NCI-H1417 (cell line): ENCODE results near the gene MARCHF9.
A peak's percentile ranks its signal among the peaks of the same experiment; 100 is the strongest.
"Not testable (repeated sequence)": the region's sequence is repeated elsewhere in the genome, so short reads cannot be mapped to it uniquely, and the experiment has no call there.

Source experiments
- DNase-seq, 3 experiments: peaks; one replicate each; lab custom pipeline; 2025; lab: John Stamatoyannopoulos, UW

Gene MARCHF9

GRCh38 chr12:57754411-57755193 lies at the start of gene MARCHF9:
TSS of gene MARCHF9 (plus strand) at chr12:57755103. CDS start at chr12:57755529, 426 bp downstream.
- peak; percentile 90 to 94 (median 94) for DNase-seq

GRCh38 chr12:57707250-57707649 lies 47.7 kb upstream of the MARCHF9 start:
- DNase-seq, result no peak

- DNase-seq, result no peak
Observed at GRCh38 chr12:57708296-57708695, 46.6 kb upstream of the MARCHF9 start.

GRCh38 chr12:57712701-57713100 lies 42.2 kb upstream of the MARCHF9 start:
- DNase-seq, result no peak

- DNase-seq, result no peak
Observed at GRCh38 chr12:57713209-57713608, 41.7 kb upstream of the MARCHF9 start.

- peak in 1 of 3 experiments; percentile 63 for DNase-seq
Observed at GRCh38 chr12:57715036-57715748, 39.7 kb upstream of the MARCHF9 start.

- DNase-seq, result no peak
Observed at GRCh38 chr12:57715786-57716185, 39.1 kb upstream of the MARCHF9 start.

GRCh38 chr12:57716305-57716704 lies 38.6 kb upstream of the MARCHF9 start:
- no peak for DNase-seq

GRCh38 chr12:57717131-57717530 lies 37.8 kb upstream of the MARCHF9 start:
- DNase-seq, result no peak

GRCh38 chr12:57717846-57718640 lies 36.9 kb upstream of the MARCHF9 start:
- no peak for DNase-seq

- DNase-seq, result no peak
Observed at GRCh38 chr12:57718641-57719528, 36.0 kb upstream of the MARCHF9 start.

GRCh38 chr12:57719777-57720605 lies 34.9 kb upstream of the MARCHF9 start:
- DNase-seq, result no peak

- no peak for DNase-seq
Observed at GRCh38 chr12:57720606-57721595, 34.0 kb upstream of the MARCHF9 start.

GRCh38 chr12:57721846-57722608 lies 32.9 kb upstream of the MARCHF9 start:
- DNase-seq, result not testable (repeated sequence)

- peak in 2 of 3 experiments; percentile 27 to 33 for DNase-seq
Observed at GRCh38 chr12:57722716-57723629, 31.9 kb upstream of the MARCHF9 start.

- no peak for DNase-seq
Observed at GRCh38 chr12:57723630-57723962, 31.3 kb upstream of the MARCHF9 start.
